ENCODE results near the gene RAB8B. TPM values are rescaled to one million over a fixed set of nuclear protein-coding genes. Genes with fewer than 3 reads are reported as not detected.

Gene RAB8B
- total RNA-seq, 4 donors from 2014 or later: 47.6 to 179 (median 67.1) TPM

- no peak overlapping the region for H3K4me3 ChIP-seq
- intact Hi-C loops (cut with DNase I; ENCODE audit: low total_unique reads): no loop called here
- no peak for TF ChIP-seq POLR2A (IDR thresholded peaks at IDR 0.05)
- TF ChIP-seq, protein P1, sequence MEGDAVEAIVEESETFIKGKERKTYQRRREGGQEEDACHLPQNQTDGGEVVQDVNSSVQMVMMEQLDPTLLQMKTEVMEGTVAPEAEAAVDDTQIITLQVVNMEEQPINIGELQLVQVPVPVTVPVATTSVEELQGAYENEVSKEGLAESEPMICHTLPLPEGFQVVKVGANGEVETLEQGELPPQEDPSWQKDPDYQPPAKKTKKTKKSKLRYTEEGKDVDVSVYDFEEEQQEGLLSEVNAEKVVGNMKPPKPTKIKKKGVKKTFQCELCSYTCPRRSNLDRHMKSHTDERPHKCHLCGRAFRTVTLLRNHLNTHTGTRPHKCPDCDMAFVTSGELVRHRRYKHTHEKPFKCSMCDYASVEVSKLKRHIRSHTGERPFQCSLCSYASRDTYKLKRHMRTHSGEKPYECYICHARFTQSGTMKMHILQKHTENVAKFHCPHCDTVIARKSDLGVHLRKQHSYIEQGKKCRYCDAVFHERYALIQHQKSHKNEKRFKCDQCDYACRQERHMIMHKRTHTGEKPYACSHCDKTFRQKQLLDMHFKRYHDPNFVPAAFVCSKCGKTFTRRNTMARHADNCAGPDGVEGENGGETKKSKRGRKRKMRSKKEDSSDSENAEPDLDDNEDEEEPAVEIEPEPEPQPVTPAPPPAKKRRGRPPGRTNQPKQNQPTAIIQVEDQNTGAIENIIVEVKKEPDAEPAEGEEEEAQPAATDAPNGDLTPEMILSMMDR (IDR thresholded peaks at IDR 0.05): no peak
- H3K27me3 ChIP-seq: no peaks in the 10 kb centered on the region
- no peak overlapping the region for H3K27ac ChIP-seq
- no peaks in the 10 kb centered on the region for H3K36me3 ChIP-seq
- no peak for DNase-seq
- no peaks in the 10 kb centered on the region for H3K4me1 ChIP-seq
- no peaks in the 10 kb centered on the region for H3K9me3 ChIP-seq
Observed at GRCh38 chr15:63241316-63241715, 51.9 kb downstream of the RAB8B start.

GRCh38 chr15:63243101-63243500, 53.7 kb downstream of the RAB8B start:
- Histone ChIP-seq H3K4me3 (no peak overlapping the region), H3K27ac (peak overlapping the region; percentile 41 to 74), H3K27me3 (no peaks in the 10 kb centered on the region), H3K9me3 (no peaks in the 10 kb centered on the region), H3K4me1 (no peaks in the 10 kb centered on the region), H3K36me3 (no peaks in the 10 kb centered on the region)
- DNase-seq: peak; percentile 44 to 58
- TF ChIP-seq, protein P1 (IDR thresholded peaks at IDR 0.05): no peak
- TF ChIP-seq POLR2A (IDR thresholded peaks at IDR 0.05): no peak
- intact Hi-C loops (cut with DNase I; ENCODE audit: low total_unique reads): no loop called here

DNA sequence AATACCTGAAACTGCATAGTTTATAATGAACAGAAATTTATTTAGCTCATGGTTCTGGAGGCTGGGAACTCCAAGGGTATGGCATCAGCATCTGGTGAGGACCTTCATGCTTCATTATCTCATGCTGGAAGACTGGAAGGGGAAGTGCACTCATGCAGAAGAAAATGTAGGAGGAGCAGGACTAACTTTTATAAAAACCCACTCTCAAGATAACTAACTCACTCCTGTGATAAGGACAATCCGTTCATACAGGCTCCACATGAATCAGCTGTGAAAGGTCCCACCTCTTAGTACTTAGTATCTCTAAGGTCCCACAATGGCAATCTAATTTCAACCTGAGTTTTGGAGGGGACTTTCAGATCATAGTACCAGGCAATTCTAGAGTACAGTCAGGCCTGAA, 54.4 kb downstream of the RAB8B start:
- H3K36me3 ChIP-seq: no peaks in the 10 kb centered on the region
- no peaks in the 10 kb centered on the region for H3K27me3 ChIP-seq
- H3K27ac ChIP-seq: peak overlapping the region; percentile 41 to 74
- DNase-seq: no peak
- H3K4me1 ChIP-seq: no peaks in the 10 kb centered on the region
- intact Hi-C loops (cut with DNase I; ENCODE audit: low total_unique reads): no loop called here
- H3K4me3 ChIP-seq: no peak overlapping the region
- H3K9me3 ChIP-seq: no peaks in the 10 kb centered on the region
- no peak for TF ChIP-seq POLR2A (IDR thresholded peaks at IDR 0.05)
- TF ChIP-seq, protein P1 (IDR thresholded peaks at IDR 0.05): no peak

DNA sequence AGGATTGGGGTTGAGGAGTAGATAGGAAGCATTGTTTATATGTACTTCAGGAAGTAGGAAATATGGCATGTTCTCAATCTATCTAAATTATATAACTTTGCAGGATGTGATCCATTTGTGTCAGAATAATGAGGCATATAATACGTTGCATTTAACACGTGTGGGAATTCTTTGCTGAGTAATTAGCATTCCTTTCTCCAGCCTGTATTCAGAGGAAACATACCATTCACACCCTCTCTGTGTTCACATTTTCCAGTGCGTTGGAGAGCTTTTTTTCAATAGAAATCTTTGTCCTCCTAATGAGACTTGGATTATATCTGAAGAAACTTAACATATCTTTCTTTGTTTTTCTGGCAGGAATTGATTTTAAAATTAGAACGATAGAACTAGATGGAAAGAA, 55.0 kb downstream of the RAB8B start:
- no peaks in the 10 kb centered on the region for H3K9me3 ChIP-seq
- H3K36me3 ChIP-seq: no peaks in the 10 kb centered on the region
- peak overlapping the region; percentile 41 to 74 for H3K27ac ChIP-seq
- no peaks in the 10 kb centered on the region for H3K4me1 ChIP-seq
- TF ChIP-seq POLR2A (IDR thresholded peaks at IDR 0.05): no peak
- TF ChIP-seq, protein P1 (IDR thresholded peaks at IDR 0.05): no peak
- no peaks in the 10 kb centered on the region for H3K27me3 ChIP-seq
- no peak for DNase-seq
- intact Hi-C loops (cut with DNase I; ENCODE audit: low total_unique reads): no loop called here
- H3K4me3 ChIP-seq: no peak overlapping the region

DNA sequence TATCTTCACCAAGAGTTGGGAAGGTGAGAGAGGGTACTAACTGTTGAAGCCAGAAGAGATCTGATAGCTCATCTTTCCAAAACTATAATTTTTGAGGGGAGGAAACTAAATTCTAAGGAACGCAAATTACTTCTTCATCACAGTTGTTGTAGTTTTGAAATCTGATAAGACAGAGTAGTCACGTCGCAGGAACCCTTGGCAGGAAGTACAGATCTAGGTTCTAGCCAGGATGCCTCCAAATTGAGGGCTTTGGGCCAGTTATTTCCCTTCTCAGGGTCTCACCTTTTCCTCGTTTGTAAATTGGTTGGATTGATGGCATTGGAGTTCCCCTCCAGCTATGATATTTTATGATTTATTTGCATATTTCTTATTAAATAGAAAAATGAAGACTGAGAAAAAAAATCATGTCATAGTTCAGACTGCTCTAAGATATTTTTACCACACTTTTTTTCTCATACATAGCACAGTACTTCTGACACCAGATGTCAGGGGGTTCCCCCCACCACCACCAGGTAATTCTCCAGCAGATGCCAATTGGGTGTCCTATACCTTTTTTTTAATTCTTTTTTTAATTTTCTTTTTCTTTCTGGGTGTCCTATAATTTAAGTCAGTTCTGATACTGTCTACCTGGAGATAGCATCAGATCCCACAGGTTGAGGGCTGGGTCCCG, 55.7 kb downstream of the RAB8B start:
- Histone ChIP-seq H3K36me3 (no peaks in the 10 kb centered on the region), H3K27ac (peak overlapping the region; percentile 40 to 74), H3K9me3 (no peaks in the 10 kb centered on the region), H3K4me3 (no peak overlapping the region), H3K27me3 (no peaks in the 10 kb centered on the region), H3K4me1 (no peaks in the 10 kb centered on the region)
- no peak for DNase-seq
- TF ChIP-seq, protein P1 (IDR thresholded peaks at IDR 0.05): no peak
- no peak for TF ChIP-seq POLR2A (IDR thresholded peaks at IDR 0.05)
- intact Hi-C loops (cut with DNase I; ENCODE audit: low total_unique reads): no loop called here
